Cardiac fibroblast (primary cell): ENCODE data around the gene D2HGDH.
"Not testable (repeated sequence)": the region's sequence is repeated elsewhere in the genome, so short reads cannot be mapped to it uniquely, and the experiment has no call there.

ENCODE experiments used
- DNase-seq, 2 donors: peaks; one replicate each; pipeline versions ENCODE4 v3.0.0 to v3.0.0-alpha.2; 2010; ENCODE audit warnings: low read depth in 2 of 2
- H3K4me3 ChIP-seq, 2 donors: replicated peaks in 1 of 2; 1 replicate in 1 of 2; 2 replicates in 1 of 2; pipeline ENCODE4 v1.5.1; 2011; ENCODE audit warnings: low read depth in 2 of 2, low read length in 2 of 2, mild to moderate bottlenecking in 2 of 2, moderate library complexity in 1 of 2
- CTCF ChIP-seq: IDR thresholded peaks from one replicate; pipeline ENCODE4 v1.5.1; 2011; ENCODE audit warnings: low read depth, mild to moderate bottlenecking, low read length, inconsistent platforms

The D2HGDH gene

GRCh38 chr2:241777170-241777685 is 42.8 kb downstream of the D2HGDH start:
- no peak for TF ChIP-seq CTCF
- no peak overlapping the region for H3K4me3 ChIP-seq
- no peak for DNase-seq

- TF ChIP-seq CTCF: no peak
- no peak overlapping the region for H3K4me3 ChIP-seq
- no peak for DNase-seq
Observed at GRCh38 chr2:241777686-241778627, 43.5 kb downstream of the D2HGDH start.

GRCh38 chr2:241780939-241781569 is 46.6 kb downstream of the D2HGDH start:
- no peak overlapping the region for H3K4me3 ChIP-seq
- DNase-seq: no peak
- TF ChIP-seq CTCF: no peak

GRCh38 chr2:241782053-241782452 is 47.6 kb downstream of the D2HGDH start:
- not testable (repeated sequence) for DNase-seq, H3K4me3 ChIP-seq

- TF ChIP-seq CTCF: no peak
- DNase-seq: no peak
- H3K4me3 ChIP-seq: no peak overlapping the region
Observed at GRCh38 chr2:241788135-241788534, 53.7 kb downstream of the D2HGDH start.

GRCh38 chr2:241788572-241788971 is 54.1 kb downstream of the D2HGDH start:
- H3K4me3 ChIP-seq: no peak overlapping the region
- peak in 1 of 2 donors; percentile 51 for DNase-seq
- TF ChIP-seq CTCF: no peak

GRCh38 chr2:241791385-241791784 is 57.0 kb downstream of the D2HGDH start:
- H3K4me3 ChIP-seq: not testable (repeated sequence)
- peak in 1 of 2 donors; percentile 14 for DNase-seq
